HG02678 (cell line): Measurements from ENCODE around the gene TNFRSF18.
"Not testable (repeated sequence)": the region's sequence is repeated elsewhere in the genome, so short reads cannot be mapped to it uniquely, and the experiment has no call there.

Source experiments
- ATAC-seq: cut with Tn5 transposase; IDR thresholded peaks from one replicate; pipeline ENCODE4 v1.9.1; 2021; ENCODE audit warnings: mild to moderate bottlenecking, moderate library complexity; ENCODE audit not compliant: unreplicated experiment

TNFRSF18 gene

DNA sequence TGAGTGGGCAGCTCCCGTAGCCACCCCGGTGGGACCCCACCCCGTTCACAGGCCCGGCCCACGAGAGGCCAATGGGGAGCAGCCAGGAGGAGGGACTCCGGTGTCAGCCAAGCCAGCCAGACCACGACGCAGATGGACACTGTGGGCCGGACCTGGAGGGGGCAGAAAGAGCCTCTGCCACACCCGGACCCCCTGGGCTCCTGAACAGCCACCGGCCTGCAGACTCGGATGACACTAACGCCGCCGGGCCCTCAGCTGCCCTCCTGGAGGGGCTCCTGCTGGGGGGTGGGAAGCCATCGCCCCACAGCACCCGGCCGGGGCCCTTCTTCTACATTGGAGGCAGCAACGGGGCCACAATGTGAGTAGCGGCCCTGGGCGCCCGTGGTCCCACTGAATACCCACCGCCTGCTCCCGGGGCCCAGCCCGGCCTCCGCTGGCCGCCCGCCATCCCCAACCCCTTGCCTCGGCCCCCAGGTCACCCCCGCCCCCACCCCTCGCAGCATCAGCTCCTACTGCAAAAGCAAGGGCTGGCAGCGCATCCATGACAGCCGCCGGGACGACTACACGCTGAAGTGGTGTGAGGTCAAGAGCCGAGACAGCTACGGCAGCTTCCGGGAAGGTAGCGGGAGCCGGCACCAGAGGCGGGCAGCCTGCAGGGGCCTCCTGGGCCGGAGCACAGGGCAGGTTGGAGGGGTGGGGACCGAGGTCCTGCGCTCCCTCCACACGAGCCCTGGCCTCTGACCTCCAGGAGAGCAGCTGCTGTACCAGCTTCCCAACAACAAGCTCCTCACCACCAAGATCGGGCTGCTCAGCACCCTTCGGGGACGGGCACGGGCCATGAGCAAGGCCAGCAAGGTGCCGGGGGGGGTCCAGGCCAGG lies 26.2 kb downstream of the TNFRSF18 start:
- no peak for ATAC-seq

DNA sequence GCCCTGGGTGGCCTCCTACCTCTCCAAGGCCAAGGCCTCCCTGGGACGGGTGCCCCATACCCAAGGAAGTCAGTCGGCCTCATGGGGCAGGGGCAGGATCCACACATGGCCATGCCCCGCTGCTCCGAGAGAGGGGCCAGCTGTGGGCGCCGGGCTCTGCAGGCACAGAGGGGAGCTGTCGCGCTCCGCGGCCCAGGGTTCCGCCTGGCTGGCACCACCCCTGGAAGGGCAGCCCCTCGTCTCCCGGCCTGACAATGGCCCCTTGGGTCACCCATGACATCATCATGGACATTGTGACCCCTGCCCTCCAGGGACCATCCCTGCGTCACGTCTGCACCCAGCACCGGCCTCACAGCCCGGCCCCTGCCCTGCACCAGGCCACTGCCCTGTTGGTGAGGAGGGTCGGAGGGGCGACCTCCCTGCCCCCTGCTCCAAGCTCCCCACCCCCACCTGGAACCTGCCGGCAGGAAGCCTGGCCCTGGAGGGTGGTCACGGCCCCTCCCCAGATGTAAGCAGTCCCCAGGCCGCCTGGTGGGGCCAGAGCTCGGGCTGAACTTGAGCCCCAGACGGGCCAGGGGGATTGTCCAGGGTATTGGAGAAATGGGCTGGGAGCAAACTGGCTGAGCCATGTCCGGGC lies 26.9 kb downstream of the TNFRSF18 start:
- no peak for ATAC-seq

DNA sequence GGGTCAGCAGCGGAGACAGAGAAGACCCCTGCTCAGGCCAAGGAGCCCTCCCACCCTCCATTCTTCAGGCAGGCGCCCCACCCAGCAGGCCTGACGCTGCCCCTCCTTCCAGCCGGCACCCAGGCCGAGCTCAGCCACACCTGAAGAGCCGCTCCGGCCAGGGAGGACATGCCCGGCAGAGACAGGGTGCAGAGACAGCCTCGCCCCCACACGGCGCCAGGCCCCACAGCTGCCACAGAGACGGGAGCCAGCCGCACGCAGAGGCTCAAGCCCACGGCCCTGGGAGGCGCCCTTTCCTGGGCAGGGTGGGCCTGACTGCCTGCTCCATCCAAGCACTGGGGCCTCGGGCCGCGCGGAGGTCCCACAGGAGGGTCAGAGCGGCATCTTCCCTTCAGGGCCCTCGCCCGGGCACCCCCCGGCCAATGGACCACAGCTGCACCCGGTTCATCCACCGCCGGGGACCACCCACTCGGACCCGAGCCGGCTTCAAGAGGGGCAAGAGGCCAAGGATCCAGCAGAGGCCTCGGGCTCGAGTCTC lies 27.5 kb downstream of the TNFRSF18 start:
- ATAC-seq: no peak

DNA sequence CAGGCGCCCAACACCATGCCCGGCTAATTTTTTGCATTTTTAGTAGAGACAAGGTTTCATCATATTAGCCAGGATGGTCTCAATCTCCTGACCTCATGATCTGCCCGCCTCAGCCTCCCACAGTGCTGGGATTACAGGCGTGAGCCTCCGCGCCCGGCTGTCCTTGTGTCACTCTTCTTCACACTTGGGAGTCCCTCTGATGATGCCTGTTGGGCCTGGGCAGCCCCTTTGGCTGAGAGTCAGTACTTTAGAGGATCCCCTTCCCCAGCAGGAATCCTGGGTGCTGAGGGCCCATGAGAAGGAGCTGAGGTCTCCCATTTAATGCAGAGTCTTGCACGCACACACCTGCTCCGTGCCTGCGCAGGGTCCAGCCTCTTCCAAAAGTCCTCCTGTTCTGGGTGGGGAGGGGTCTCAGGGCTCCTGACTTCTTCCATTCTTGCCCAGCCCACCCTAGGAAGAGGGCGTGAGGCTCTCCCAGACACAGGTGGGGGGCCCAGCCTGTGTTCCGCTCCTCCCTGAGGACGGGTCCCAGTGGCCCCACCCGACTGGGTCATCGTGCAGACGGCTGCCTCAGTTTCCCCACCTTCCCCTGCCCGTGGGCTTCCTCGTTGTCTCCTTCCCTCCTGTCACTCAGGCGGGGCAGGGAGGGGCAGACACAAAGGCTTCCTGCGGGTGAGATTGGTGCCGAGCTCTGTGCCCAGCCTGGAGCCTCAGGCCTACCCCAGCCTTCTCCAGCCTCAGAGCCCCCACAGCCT lies 28.8 kb downstream of the TNFRSF18 start:
- no peak for ATAC-seq

DNA sequence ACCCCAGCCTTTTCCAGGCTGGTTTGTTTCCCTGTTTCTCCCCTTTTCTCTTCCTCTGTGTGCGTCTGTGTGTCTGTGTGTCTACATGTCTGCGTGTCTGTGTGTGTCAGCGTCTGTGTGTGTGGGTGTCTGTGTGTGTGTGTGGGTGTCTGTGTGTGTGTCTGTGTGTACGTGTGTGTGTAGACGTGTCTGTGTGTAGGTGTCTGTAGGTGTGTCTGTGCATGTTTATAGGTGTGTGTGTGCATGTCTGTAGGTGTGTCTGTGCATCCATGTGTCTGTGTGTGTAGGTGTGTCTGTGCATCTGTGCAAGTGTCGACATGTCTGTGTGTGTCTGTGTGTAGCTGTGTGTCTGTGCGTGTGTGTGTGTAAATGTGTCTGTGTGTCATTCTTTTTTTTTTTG lies 29.5 kb downstream of the TNFRSF18 start:
- no peak for ATAC-seq

DNA sequence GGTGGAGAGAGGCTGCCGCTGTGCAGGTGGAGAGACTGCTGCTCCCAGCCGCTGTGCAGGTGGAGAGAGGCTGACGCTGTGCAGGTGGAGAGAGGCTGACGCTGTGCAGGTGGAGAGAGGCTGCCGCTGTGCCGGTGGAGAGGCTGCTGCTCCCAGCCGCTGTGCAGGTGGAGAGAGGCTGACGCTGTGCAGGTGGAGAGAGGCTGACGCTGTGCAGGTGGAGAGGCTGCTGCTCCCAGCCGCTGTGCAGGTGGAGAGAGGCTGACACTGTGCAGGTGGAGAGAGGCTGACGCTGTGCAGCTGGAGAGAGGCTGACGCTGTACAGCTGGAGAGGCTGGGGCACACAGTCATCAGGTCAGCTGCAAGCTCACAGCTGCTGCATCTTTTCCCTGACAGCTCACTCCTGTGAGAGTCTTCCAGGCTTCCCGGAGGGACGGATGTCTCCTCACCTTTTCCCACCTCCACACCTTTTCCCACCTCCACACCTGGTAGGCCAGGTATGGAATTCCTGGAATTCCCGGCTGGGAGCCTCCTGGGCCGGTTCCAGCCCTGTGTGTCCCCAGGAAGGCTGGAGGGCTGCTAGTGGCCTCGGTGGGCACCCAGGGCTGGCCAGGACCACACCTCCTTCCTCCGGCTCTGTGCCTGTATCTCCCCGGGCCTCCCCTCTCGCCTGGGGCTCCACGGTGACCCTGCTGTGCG lies 30.2 kb downstream of the TNFRSF18 start:
- not testable (repeated sequence) for ATAC-seq

DNA sequence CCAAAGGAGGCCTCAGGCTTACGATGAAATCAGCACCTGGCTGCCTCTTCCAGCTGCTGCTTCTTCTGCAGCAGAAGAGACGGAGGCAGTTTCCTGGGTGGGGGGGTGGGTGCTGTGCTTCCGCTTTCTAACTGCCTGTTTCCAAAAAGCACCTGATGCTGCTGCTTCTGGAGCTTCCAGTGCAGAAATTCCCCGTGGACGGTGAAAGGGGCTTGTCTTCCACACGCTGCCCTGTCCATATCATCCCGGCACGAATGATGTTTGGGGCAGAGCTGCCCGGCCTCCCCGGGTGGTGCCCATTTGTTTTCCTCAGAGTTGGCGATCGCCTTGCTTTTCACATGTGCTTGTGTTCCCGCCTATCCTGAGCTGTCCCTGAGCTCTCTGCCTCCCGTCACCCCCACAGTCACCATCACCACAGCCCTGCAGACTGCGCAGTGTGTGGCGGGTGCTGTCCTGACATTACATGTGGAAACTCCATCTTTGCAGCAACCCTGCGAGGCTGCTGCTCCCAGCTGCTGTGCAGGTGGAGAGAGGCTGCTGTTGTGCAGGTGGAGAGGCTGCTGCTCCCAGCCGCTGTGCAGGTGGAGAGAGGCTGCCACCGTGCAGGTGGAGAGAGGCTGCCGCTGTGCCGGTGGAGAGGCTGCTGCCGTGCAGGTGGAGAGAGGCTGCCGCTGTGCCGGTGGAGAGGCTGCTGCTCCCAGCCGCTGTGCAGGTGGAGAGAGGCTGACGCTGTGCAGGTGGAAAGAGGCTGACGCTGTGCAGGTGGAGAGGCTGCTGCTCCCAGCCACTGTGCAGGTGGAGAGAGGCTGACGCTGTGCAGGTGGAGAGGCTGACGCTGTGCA lies 30.9 kb downstream of the TNFRSF18 start:
- ATAC-seq: no peak

DNA sequence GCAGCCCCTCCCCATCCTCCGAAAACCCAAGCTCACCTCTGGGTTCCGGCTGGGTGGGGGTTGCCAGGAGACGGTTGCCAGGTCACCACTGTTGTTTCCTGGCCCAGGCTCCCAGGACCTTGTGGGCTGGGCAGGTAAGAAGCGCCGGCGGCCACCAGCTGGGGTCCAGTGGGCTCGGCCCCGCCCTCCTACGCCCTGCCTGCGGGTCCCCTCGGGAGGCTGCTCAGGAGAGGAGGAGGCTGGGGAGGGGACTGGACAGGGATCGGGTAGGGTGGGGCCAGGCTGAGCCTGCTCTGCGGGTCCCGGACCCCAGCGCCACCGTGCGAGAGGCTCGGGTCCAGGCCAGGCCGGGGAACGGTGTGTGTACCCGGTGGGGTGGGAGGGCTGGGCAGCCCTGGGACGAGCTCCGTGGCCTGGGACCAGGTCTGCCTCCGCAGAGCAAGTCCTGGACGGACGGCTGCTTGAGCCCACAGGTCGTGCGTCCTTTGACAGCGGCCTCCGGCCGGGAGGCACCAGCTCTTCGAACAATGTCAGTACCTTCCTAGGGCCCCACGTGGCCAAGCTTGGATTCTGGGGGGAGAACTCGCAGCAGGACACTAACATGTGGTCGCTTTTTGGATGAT lies 32.5 kb downstream of the TNFRSF18 start, which contains the start of gene TTLL10:
Gene TTLL10 (plus strand): TSS at position 88 of the 623 bp plus-strand sequence. CDS start 5,336 bp downstream, outside the sequence.
- ATAC-seq: no peak

DNA sequence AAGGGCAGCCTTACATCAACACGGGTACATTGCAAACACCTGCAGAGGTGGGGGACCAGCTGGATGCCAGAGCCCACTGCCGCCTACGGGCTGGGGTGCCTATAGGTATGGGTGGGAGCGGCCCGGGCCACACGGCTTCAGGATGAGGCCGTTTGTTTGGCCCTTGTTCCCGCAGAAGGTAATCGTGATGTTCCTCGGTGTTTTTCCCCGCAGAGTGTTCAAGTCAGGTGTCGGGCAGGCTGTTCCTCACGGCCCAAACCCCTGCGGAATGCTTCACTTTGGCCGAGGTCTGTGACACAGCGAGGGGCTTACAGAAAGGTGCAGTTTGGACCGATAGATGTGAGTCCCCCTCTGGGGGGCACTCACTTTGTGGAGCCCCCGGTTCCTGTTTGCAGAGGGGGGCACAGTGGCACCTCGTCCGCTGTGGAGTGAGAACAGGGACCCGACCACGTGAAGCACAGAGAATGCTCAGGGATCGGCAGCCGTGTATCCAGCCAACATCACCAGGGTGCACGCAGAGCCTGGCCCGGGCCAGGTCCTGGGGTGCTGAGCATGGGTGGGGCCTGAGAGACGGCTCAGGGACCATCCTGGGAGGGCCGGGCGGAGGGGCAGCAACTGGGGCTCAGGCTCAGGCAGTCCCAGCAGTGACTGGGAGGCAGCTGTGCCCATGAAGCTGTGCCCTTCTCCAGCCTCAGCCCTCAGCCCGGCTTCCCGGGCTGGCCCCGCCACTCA lies 33.2 kb downstream of the TNFRSF18 start:
- ATAC-seq: no peak

DNA sequence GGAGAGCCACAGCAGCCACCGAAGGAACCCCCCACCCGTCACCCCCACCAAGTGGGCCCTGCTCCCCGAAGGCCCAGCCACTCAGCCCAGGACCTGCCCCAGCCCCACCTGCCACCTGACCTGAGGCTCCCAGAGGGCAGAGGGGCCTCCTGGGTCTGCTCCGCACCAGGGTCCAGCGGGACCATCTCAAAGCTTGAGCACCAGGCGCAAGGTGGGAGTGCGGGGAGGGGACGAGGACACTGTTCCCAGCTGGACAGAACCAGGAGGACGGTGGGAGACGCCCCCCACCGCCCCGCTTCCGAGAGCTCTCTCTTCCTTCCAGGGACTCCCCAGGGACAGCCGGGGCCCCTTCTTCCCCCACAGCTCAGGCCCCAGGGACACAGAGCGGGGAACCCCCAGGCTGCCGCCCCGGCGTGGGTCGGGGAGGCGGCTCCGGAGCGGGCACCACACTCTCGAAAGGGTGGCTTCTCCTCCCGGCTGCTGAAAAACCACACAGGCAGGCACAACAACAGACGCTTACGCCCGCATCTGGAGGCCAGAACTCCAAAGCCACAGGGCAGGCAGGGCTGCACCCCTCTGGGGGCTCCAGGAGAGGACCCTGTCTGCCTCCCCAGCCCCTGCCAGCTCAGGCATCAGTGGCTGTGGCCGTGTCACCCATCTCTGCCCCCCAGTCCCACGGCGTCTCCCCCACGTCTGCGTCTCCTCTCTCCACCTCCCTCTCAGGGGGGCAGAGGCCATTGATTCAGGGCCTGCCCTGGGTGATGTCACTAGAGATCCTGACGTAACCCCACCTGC lies 34.6 kb downstream of the TNFRSF18 start:
- no peak for ATAC-seq

DNA sequence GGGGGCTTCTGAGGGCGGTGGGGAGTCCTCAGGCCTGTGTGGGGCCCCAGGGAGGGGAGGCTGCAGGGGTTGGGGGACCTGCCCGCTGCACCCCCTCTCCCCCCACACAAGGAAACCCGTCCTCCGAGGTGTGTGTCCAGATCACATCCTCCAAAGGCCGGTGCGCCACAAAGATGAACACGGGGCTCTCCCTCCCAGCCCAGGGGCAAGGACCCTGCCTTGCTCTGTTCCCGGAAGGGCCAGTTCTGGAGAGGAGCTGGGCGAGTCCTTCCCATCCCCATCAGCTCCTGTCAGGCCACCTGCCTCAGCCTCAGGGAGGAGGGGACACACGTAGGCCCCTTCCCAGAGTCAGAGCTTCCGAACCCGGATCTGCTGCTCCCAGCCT lies 35.2 kb downstream of the TNFRSF18 start:
- no peak for ATAC-seq

DNA sequence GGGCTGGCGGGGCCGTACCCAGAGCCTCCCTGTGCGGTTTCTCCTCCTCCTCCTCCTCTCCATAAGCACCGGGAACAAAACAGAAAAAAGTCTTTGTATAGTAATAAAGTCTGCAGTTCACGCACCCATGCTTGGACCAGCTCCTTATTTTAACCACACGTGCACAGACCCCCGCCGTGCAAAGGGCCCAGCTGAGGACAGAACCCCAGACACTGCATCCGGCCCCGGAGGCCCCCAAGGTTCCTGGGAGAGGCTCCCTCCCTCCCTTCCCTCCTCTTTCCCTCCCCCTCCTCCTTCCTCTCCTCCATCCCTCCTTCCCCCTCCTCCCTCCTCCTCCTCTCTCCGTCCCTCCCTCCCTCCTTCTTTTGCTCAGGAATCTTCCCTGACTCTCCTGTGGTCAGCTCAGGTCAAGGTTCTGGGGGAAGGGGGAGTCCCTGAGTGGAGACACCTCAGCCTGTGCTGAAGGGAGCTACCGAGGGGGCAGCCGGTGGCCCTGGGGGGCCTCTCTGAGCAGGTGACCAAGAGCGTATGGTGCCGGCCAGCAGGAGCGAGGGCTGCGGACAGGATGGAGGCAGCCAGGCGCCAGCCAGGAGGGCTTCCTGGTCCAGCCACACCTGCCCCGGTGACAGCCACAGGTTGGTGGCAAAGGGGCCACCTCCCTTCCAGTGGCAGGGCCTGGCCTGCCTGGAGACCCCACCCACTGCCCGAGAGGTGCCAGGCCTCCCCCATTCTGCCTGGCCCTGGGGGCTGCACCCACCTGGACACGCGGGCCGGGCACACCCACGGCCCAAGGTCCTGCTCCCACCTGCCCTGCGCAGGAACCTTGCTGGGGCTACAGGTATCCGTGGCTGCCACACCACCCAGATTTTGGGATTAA lies 35.9 kb downstream of the TNFRSF18 start:
- ATAC-seq: no peak

DNA sequence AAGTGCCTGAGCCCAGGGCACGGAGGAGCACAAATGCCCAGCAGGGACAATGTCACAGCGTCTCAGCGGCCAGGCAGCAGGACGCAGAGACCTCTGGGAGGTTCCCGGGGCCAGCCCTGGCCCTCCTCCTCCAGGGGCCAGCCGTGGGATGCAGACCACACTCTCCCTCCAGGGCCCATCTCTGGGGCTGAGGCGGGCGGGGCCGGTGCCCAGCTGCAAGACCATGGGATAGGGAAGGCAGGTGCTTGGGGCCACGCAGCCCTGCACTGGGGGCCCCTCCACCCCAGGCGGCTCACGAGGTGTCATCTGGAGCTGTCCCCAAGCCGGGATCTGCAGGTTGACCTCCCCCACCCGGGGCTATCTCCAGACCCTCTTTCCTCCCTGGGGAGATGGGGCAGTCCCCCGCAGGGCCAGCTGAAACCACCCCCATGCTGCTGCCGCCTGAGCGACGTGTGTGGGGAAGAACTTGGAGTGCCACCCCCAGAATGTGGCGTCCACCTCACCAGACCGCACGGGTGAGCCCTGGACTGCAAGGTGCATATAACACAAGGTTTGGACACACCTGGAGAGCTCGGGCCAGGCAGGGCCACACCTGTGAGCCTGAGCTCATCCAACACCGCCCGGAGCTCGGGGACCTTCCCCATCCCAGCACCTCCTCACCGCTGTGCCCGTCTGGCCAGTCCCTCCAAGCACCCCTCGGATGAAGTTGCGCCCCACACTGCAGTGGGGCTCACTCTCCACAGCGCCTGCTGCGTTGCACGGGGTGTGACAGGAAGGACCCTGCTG lies 36.8 kb downstream of the TNFRSF18 start:
- ATAC-seq: no peak

DNA sequence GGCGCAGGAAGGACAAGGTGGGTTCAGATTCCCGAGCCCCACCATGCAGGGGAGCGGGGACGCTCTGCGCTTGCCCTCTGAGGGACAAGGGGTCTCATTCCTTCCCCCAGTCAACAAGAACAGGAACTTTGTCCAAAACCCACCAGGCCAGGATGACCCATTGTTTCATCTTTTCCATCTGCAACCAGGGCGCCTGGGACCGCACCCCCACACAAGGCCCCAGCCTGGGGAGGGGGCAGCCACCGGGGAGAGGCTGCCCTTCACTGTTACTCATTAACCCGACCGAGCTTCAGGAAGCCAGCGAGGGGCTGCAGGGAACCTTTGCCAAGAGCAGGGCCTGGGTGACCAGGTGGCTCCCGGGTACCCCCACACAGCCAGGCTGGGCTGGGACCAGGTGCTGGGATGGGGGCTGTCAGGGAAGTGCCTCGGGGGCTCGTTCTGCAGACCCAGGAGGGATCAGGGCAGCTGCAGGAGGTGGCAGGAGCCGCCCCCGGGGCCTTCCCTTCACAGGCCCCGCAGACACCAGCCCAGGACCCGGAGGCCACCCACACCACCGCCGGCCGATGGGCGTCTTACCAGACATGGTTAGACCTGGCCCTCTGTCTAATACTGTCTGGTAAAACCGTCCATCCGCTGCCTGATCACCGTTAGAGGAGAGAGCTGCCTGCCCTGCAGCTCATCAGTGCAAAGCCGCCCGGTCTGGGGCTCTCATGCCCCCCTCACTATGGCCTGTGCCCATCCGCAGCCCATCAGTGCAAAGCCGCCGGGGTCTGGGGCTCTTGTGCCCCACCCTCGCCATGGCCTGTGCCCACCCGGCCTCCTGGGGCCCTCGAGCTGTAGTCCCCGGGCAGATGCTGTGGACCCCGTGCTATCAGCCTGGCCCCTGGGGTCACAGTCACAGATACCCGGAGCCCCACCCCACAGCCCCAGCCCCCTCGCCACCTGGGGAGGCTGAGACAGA lies 37.7 kb downstream of the TNFRSF18 start:
- no peak for ATAC-seq

DNA sequence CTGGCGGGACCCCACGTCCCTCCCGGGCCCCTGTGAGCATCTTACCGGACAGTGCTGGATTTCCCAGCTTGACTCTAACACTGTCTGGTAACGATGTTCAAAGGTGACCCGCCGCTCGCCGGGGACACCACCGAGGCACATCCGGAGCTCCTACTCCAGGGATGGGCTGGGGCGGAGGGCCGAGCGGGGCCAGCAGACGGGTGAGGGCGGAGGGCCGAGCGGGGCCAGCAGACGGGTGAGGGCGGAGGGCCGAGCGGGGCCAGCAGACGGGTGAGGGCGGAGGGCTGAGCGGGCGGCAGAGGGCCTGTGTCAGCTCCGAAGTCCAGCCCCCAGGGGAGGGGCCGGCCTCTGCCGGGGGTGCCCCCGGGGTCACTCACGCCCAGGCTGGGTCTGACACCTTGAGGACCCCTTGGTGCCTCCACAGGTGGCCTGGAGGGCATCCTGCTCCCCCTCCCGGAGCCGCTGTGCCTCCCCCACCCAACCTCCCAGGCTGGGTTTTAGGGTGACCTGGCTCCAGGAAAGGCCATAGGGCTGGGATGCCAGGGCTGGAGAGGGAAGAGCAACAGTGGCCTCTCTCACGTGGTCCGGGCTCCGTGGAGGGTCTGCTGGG lies 38.4 kb downstream of the TNFRSF18 start:
- no peak for ATAC-seq
